ENCODE results near the gene COL18A1. TPM values are rescaled to one million over a fixed set of nuclear protein-coding genes. Genes with fewer than 3 reads are reported as not detected.

The COL18A1 gene
- polyA plus RNA-seq, 3 donors = 0.80 to 4.1 (median 1.1) TPM

DNA sequence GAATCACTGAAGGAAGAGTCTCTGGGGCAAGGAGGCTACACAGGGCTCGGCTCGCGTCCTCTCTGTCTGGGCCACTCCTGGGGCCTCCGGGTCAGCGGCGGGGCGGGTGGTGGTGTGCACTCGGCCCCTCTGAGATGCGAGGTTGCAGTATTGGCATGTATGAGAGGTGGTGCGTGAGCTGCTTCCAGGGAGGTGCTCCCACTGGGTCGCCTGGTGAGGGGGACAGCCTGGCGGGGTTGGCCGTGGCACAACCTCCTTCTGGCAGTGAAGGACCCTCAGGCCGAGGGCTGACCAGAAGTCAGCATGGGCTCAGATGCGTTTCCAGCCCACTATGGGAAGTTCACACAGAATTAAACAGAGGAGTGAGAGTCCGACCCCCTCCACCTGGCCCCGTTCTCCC, 38.5 kb upstream of the COL18A1 start:
- TF ChIP-seq, protein P1, sequence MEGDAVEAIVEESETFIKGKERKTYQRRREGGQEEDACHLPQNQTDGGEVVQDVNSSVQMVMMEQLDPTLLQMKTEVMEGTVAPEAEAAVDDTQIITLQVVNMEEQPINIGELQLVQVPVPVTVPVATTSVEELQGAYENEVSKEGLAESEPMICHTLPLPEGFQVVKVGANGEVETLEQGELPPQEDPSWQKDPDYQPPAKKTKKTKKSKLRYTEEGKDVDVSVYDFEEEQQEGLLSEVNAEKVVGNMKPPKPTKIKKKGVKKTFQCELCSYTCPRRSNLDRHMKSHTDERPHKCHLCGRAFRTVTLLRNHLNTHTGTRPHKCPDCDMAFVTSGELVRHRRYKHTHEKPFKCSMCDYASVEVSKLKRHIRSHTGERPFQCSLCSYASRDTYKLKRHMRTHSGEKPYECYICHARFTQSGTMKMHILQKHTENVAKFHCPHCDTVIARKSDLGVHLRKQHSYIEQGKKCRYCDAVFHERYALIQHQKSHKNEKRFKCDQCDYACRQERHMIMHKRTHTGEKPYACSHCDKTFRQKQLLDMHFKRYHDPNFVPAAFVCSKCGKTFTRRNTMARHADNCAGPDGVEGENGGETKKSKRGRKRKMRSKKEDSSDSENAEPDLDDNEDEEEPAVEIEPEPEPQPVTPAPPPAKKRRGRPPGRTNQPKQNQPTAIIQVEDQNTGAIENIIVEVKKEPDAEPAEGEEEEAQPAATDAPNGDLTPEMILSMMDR (IDR thresholded peaks at IDR 0.05) = no peak
- no peak for DNase-seq
- H3K4me2 ChIP-seq (replicated peaks; ENCODE audit: extremely low read depth, low read length, poor library complexity, severe bottlenecking) = no peak overlapping the region
- no peaks in the 10 kb centered on the region for H3K79me2 ChIP-seq (ENCODE audit: insufficient read depth, low read length)
- Mint-ChIP-seq H3K4me1 (peaks cover 10% of the 10 kb centered on the region), H3K9me3 (peaks cover 0 to 2% (median 0%) of the 10 kb centered on the region in 7 donors), H3K27ac (no peak overlapping the region), H3K27me3 (ENCODE audit: low read depth in 3 of 3) (peaks cover 6 to 13% (median 9%) of the 10 kb centered on the region in 3 donors), H3K36me3 (no peaks in the 10 kb centered on the region), H3K4me3 (no peak overlapping the region)
- H3K36me3 ChIP-seq (replicated peaks in 1 of 2; ENCODE audit: control insufficient read depth in 1 of 2, insufficient read depth in 2 of 2, low read length in 2 of 2) = no peaks in the 10 kb centered on the region
- no peaks in the 10 kb centered on the region for H3K9me3 ChIP-seq (replicated peaks in 1 of 2; ENCODE audit: control insufficient read depth in 1 of 2, insufficient read depth in 1 of 2, low read length in 2 of 2)
- H3K9ac ChIP-seq (ENCODE audit: insufficient read depth, low read length, poor library complexity, severe bottlenecking) = no peak overlapping the region
- no peak overlapping the region for H3K27ac ChIP-seq (ENCODE audit: low read depth in 1 of 2, low read length in 2 of 2)
- intact Hi-C loops (cut with micrococcal nuclease) = no loop called here
- H3K4me3 ChIP-seq (replicated peaks in 1 of 3; ENCODE audit: low read depth in 2 of 3, low read length in 3 of 3) = no peak overlapping the region
- peaks cover 0 to 6% of the 10 kb centered on the region in 2 donors for H3K4me1 ChIP-seq (ENCODE audit: control insufficient read depth in 1 of 2, insufficient read depth in 2 of 2, low read length in 2 of 2)
- 94% methylated on average over 17 of the region's 17 CpGs for WGBS (ENCODE audit: insufficient coverage)
- H4K20me1 ChIP-seq (ENCODE audit: insufficient read depth, low read length) = no peaks in the 10 kb centered on the region
- H2AFZ ChIP-seq (ENCODE audit: insufficient read depth, low read depth, low read length, poor library complexity, severe bottlenecking) = no peak overlapping the region
- no peaks in the 10 kb centered on the region for H3K27me3 ChIP-seq (ENCODE audit: control insufficient read depth in 2 of 2, insufficient read depth in 2 of 2, low read length in 2 of 2)

DNA sequence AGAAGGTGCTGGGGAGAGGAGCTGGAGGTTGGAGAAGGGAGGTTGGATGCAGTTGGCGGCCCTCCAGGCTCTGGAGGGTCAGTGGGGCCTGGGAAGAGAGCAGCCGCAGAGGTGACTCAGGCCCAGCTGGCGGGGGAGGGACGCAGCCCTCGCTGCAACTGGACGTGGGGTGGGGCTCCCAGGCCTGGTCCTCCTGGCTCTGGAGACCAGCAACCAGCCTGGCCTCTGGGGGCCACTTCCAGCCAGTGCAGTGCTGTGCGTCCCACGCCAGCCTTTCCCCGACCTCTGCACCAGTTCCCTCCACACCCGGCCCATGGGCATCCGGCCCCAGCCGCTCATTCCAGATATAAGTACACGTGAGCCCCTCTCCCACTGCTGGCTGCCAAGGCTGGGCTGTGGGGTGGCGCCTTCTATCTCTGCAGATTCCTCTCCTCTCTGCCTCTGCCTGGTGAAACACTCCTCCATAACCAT, 38.0 kb upstream of the COL18A1 start:
- no peak overlapping the region for H2AFZ ChIP-seq (ENCODE audit: insufficient read depth, low read depth, low read length, poor library complexity, severe bottlenecking)
- TF ChIP-seq, protein P1 (IDR thresholded peaks at IDR 0.05) = no peak
- H3K27me3 ChIP-seq (ENCODE audit: control insufficient read depth in 2 of 2, insufficient read depth in 2 of 2, low read length in 2 of 2) = no peaks in the 10 kb centered on the region
- H4K20me1 ChIP-seq (ENCODE audit: insufficient read depth, low read length) = no peaks in the 10 kb centered on the region
- Mint-ChIP-seq H3K9me3 (peaks cover 0 to 2% (median 0%) of the 10 kb centered on the region in 7 donors), H3K36me3 (no peaks in the 10 kb centered on the region), H3K4me3 (no peak overlapping the region), H3K27me3 (ENCODE audit: low read depth in 3 of 3) (peaks cover 6 to 13% (median 10%) of the 10 kb centered on the region in 3 donors), H3K27ac (no peak overlapping the region), H3K4me1 (peaks cover 10% of the 10 kb centered on the region)
- no peaks in the 10 kb centered on the region for H3K36me3 ChIP-seq (replicated peaks in 1 of 2; ENCODE audit: control insufficient read depth in 1 of 2, insufficient read depth in 2 of 2, low read length in 2 of 2)
- H3K27ac ChIP-seq (ENCODE audit: low read depth in 1 of 2, low read length in 2 of 2) = no peak overlapping the region
- peaks cover 0 to 6% of the 10 kb centered on the region in 2 donors for H3K4me1 ChIP-seq (ENCODE audit: control insufficient read depth in 1 of 2, insufficient read depth in 2 of 2, low read length in 2 of 2)
- no peak overlapping the region for H3K4me2 ChIP-seq (replicated peaks; ENCODE audit: extremely low read depth, low read length, poor library complexity, severe bottlenecking)
- intact Hi-C loops (cut with micrococcal nuclease) = no loop called here
- no peak for DNase-seq
- H3K9me3 ChIP-seq (replicated peaks in 1 of 2; ENCODE audit: control insufficient read depth in 1 of 2, insufficient read depth in 1 of 2, low read length in 2 of 2) = no peaks in the 10 kb centered on the region
- no peak overlapping the region for H3K9ac ChIP-seq (ENCODE audit: insufficient read depth, low read length, poor library complexity, severe bottlenecking)
- H3K4me3 ChIP-seq (replicated peaks in 1 of 3; ENCODE audit: low read depth in 2 of 3, low read length in 3 of 3) = no peak overlapping the region
- WGBS (ENCODE audit: insufficient coverage) = 91% methylated on average over 13 of the region's 14 CpGs
- H3K79me2 ChIP-seq (ENCODE audit: insufficient read depth, low read length) = no peaks in the 10 kb centered on the region

Measured in CD14-positive monocyte (primary cell).